ENCODE data around the gene TRIO.

TRIO gene

DNA sequence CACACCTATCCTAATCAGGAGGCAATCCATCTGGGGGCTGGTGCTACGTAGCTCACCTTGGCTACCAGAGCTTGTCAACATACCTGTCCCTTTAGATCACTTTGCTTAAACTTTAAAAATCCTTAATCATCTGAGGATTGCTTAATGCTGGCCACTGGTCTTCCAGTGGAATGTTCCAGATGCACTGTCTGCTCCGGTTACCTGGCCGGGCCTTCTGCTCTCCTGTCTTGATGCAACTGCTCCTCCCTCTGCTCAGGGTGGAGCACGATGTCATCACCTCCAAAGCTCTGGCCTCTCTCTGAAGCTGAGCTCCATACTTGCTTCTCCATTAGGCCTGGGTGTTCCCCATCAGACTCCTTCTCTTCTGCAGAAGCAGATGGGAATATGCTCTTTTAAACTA lies 331.9 kb downstream of the TRIO start:
- in situ Hi-C loops (cut with HindIII; ENCODE audit: low pct_unique_long_range_greater_than_20kb, low sequenced_read_pairs): no loop called here
- no peak for DNase-seq (ENCODE audit: low read depth in 1 of 2, low spot score in 1 of 2)
- no peak for TF ChIP-seq JUND (IDR thresholded peaks at IDR 0.05; ENCODE audit: low read depth)

DNA sequence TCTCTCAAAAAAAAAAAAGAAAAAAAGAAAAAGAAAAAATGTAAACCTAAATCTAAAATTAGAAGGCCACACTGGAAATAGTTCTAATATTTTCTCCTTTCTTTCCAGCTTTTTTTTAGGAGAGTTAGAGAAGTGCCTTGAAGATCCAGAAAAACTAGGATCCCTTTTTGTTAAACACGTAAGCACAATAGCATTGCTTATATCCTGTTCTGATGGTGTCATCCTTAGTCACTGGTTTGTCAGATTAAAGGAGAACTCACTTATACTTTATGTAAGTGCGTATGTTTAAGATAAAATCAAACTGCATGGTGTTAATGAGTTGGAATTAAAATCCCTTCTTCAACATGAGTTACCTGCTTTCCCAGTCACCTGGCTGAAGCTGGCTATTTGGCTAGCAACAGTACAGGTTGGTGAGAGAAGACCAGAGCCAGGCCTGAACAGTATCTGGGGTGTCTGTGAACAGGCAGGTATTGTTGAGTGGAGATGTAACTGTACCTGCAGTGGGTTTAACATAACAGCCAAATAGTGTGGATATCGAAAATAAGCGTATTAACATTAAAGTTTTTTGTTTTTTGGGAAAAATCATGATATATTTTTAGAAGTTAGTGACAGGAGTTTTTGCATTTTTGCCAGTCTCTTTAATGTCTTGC lies 333.8 kb downstream of the TRIO start:
- in situ Hi-C loops (cut with HindIII; ENCODE audit: low pct_unique_long_range_greater_than_20kb, low sequenced_read_pairs): no loop called here

DNA sequence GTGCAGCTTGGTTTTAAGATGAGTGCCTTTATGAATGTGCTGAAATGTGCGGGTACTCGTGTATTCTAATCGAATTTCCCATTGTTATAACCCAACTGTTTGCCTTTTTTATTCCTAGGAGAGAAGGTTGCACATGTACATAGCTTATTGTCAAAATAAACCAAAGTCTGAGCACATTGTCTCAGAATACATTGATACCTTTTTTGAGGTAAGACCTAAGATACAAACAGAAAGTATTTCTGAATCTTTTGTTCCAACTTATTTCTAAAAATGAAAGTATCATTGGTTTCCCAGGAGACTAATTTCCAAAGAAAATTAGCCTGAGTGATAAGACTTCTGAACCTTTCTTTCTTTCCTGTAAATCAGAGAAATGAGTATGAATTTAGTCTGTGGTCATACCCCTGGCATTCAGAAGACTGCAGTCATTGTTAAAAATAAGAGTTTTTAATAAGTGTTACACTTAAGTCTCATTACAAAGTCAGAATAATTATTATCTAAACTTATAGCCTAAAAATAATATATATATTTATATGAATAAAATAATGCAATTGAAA lies 336.1 kb downstream of the TRIO start:
- DNase-seq (ENCODE audit: low read depth in 1 of 2, low spot score in 1 of 2): no peak
- in situ Hi-C loops (cut with HindIII; ENCODE audit: low pct_unique_long_range_greater_than_20kb, low sequenced_read_pairs): no loop called here
- no peak for TF ChIP-seq JUND (IDR thresholded peaks at IDR 0.05; ENCODE audit: low read depth)

More for the DNA sequence above, 333.8 kb downstream of the TRIO start:
- TF ChIP-seq JUND (IDR thresholded peaks at IDR 0.05; ENCODE audit: low read depth): no peak
- DNase-seq (ENCODE audit: low read depth in 1 of 2, low spot score in 1 of 2): peak in 1 of 2 experiments; percentile 9

- in situ Hi-C loops (cut with HindIII; ENCODE audit: low pct_unique_long_range_greater_than_20kb, low sequenced_read_pairs): no loop called here
- no peak for DNase-seq (ENCODE audit: low read depth in 1 of 2, low spot score in 1 of 2)
- TF ChIP-seq JUND (IDR thresholded peaks at IDR 0.05; ENCODE audit: low read depth): no peak
Observed at GRCh38 chr5:14481349-14481748, 338.2 kb downstream of the TRIO start.

DNA sequence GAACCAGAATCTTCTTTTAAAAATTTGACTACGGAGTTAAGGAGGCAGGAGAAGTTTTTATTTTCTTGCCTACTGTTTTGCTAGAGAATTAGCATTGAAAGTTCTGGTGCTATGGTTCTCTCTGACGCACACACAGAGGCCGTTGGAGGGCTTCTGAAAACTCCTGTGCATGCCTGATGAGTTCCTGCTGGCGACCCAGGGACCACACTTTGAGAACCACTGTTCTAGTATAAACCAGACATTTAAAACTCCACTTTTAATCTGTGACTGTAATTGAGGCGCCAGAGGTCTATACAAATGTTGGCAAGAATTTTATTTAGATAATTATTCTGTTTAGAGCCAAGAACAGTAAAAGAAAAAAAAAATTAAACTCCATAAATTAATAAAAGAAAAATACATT lies 338.9 kb downstream of the TRIO start:
- no peak for DNase-seq (ENCODE audit: low read depth in 1 of 2, low spot score in 1 of 2)
- in situ Hi-C loops (cut with HindIII; ENCODE audit: low pct_unique_long_range_greater_than_20kb, low sequenced_read_pairs): no loop called here
- no peak for TF ChIP-seq JUND (IDR thresholded peaks at IDR 0.05; ENCODE audit: low read depth)

DNA sequence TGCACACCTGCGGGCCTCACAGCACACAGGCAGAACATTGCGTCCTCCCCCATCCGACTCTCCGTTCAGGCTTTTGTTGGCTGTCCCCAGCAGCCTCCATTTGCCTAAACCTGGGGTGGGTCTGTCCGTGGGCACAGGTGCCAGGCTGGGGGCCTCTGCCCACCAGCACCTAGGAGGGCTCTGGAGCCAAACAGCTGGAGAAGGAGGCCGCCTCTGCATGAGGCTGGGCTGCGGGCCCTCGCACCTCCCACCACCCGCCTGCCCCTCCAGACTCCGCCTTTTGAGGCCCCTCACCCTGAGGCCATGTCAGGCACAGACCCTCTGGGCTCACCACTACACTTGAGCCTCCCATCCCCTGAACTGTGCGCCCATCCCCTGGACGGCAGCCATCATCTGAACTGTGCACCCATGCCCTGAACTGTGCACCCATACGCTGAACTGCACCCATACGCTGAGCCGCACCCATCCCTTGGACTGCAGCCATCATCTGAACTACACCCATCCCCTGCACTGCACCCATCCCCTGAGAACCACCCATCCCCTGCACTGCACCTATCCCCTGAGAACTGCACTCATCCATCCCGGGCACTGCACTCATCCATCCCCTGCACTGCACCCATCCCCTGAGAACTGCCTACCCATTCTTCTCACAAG lies 340.5 kb downstream of the TRIO start:
- DNase-seq (ENCODE audit: low read depth in 1 of 2, low spot score in 1 of 2): no peak
- in situ Hi-C loops (cut with HindIII; ENCODE audit: low pct_unique_long_range_greater_than_20kb, low sequenced_read_pairs): no loop called here
- no peak for TF ChIP-seq JUND (IDR thresholded peaks at IDR 0.05; ENCODE audit: low read depth)

DNA sequence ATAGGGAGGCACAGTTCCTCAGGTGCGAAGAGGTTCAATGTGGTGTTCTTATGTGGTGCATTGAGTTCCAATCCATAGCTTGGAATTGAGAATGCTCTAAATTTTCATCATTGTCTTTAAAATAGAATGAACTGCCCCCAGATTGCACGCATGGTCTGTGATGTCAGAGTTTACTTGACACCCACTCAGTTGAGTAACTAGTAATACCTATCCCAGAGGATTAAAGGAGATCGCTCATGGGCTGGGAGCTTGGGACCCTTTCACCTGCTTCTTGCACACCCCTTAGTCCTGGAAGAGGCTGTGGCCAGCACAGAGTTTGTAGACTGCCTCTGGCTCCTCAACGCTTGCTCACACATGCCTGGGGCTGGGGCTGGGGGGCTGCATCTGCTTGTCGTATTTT lies 343.3 kb downstream of the TRIO start:
- DNase-seq (ENCODE audit: low read depth in 1 of 2, low spot score in 1 of 2): no peak
- in situ Hi-C loops (cut with HindIII; ENCODE audit: low pct_unique_long_range_greater_than_20kb, low sequenced_read_pairs): no loop called here
- no peak for TF ChIP-seq JUND (IDR thresholded peaks at IDR 0.05; ENCODE audit: low read depth)

DNA sequence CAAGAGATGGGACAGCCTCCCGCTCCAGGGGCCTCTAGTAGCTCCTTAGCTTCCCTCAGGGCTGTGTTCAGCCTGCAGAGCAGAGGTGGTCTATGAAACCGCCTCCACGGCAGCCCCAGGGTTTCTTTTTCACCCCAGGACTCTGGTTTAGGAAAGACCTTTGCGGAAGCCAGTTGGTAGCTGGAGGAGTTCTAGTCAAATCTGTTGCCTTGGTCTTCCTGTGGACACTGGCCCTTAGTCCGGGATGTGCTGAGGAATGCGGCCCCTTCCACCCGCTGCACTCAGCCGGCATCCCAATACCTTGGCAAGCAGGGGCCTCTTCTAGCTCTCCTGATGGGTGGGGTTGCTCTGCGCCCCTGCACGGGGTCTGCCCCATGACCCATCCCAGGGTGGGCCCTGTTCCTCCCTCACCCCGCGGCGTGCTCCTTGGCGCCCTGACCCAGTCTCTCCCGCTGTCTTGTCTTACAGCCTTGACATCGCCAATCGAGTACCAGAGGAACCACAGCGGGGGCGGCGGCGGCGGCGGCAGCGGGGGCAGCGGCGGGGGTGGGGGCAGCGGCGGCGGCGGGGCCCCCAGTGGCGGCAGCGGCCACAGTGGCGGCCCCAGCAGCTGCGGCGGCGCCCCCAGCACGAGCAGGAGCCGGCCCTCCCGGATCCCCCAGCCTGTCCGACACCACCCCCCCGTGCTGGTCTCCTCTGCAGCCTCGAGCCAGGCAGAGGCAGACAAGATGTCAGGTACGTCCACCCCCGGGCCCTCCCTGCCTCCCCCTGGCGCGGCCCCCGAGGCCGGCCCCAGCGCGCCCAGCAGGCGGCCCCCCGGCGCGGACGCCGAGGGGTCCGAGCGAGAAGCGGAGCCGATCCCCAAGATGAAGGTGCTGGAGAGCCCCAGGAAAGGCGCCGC lies 344.1 kb downstream of the TRIO start:
- no peak for TF ChIP-seq JUND (IDR thresholded peaks at IDR 0.05; ENCODE audit: low read depth)
- no peak for DNase-seq (ENCODE audit: low read depth in 1 of 2, low spot score in 1 of 2)
- in situ Hi-C loops (cut with HindIII; ENCODE audit: low pct_unique_long_range_greater_than_20kb, low sequenced_read_pairs): no loop called here

- in situ Hi-C loops (cut with HindIII; ENCODE audit: low pct_unique_long_range_greater_than_20kb, low sequenced_read_pairs): no loop called here
- no peak for DNase-seq (ENCODE audit: low read depth in 1 of 2, low spot score in 1 of 2)
- TF ChIP-seq JUND (IDR thresholded peaks at IDR 0.05; ENCODE audit: low read depth): no peak
Observed at GRCh38 chr5:14487897-14488570, 344.9 kb downstream of the TRIO start.

GRCh38 chr5:14488709-14489108 lies 345.6 kb downstream of the TRIO start:
- in situ Hi-C loops (cut with HindIII; ENCODE audit: low pct_unique_long_range_greater_than_20kb, low sequenced_read_pairs): no loop called here
- no peak for TF ChIP-seq JUND (IDR thresholded peaks at IDR 0.05; ENCODE audit: low read depth)
- DNase-seq (ENCODE audit: low read depth in 1 of 2, low spot score in 1 of 2): no peak

DNA sequence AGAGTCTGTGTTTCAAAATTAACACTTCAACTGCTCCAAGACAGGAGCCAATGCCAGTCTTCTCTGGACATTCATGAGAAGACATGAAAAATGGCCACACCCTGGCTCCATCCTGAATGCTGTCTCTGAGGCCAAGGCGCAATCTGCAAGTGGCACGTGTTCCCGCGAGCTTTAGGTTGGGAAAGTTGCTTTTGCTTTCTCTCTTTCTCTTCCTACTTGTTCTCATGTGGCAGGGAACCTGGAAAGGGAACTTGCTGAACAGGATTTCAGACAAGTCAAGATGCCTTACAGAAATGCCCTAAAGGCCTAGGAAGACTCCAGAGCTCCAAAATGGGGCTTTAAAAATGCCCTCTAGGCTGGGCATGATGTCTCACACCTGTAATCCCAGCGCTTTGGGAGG lies 346.5 kb downstream of the TRIO start:
- no peak for TF ChIP-seq JUND (IDR thresholded peaks at IDR 0.05; ENCODE audit: low read depth)
- DNase-seq (ENCODE audit: low read depth in 1 of 2, low spot score in 1 of 2): peak; percentile 83 to 97
- in situ Hi-C loops (cut with HindIII; ENCODE audit: low pct_unique_long_range_greater_than_20kb, low sequenced_read_pairs): no loop called here

- DNase-seq (ENCODE audit: low read depth in 1 of 2, low spot score in 1 of 2): no peak
Observed at GRCh38 chr5:14490309-14490711, 347.2 kb downstream of the TRIO start.

More at GRCh38 chr5:14490309-14490711, 347.2 kb downstream of the TRIO start:
- no peak for TF ChIP-seq JUND (IDR thresholded peaks at IDR 0.05; ENCODE audit: low read depth)
- in situ Hi-C loops (cut with HindIII; ENCODE audit: low pct_unique_long_range_greater_than_20kb, low sequenced_read_pairs): no loop called here

Data from T47D (cell line).